ENCODE measurements around the gene EYS. TPM values are rescaled to one million over a fixed set of nuclear protein-coding genes. Genes with fewer than 3 reads are reported as not detected.

Gene EYS
- total and polyA plus RNA-seq, 9 of the 15 experiments (the other 6 are each of a cell fraction or from before 2014, with no cell fraction given), result 0.03 to 0.36 (median 0.10) TPM; not detected in 2

GRCh38 chr6:64973142-64973541, 733.9 kb downstream of the EYS start:
- 5% methylated on average over 2 of the region's 2 CpGs for WGBS (ENCODE audit: insufficient coverage, low coverage, missing lambda C conversion rate)
- Histone ChIP-seq H3K9me3 (replicated peaks; ENCODE audit: control insufficient read depth, insufficient read depth, low read depth, low read length) (no peaks in the 10 kb centered on the region), H2AFZ (ENCODE audit: low read depth, low read length) (no peak overlapping the region), H4K20me1 (replicated peaks; ENCODE audit: control insufficient read depth, insufficient read depth, low read length) (no peaks in the 10 kb centered on the region), H3K27ac (ENCODE audit: extremely low read depth, low read depth, low read length) (no peak overlapping the region), H3K4me2 (ENCODE audit: insufficient read depth, low read length) (no peak overlapping the region), H3K4me3 (no peak overlapping the region), H3K9me1 (ENCODE audit: control insufficient read depth, insufficient read depth, low read length) (no peaks in the 10 kb centered on the region), H3K79me2 (ENCODE audit: control insufficient read depth, insufficient read depth, low read length) (no peaks in the 10 kb centered on the region), H3K9ac (ENCODE audit: insufficient read depth in 1 of 2, low read depth in 2 of 2, low read length in 2 of 2) (no peak overlapping the region), H3K36me3 (ENCODE audit: control insufficient read depth, insufficient read depth, low read length) (no peaks in the 10 kb centered on the region), H3K27me3 (ENCODE audit: control insufficient read depth in 2 of 2, insufficient read depth in 2 of 2, low read length in 2 of 2) (no peaks in the 10 kb centered on the region), H3K4me1 (replicated peaks in 1 of 2; ENCODE audit: control insufficient read depth in 2 of 2, insufficient read depth in 2 of 2, low read length in 2 of 2) (no peaks in the 10 kb centered on the region)
- ChIA-PET CTCF (ENCODE audit: low intra/inter-chr PET ratio) (no interaction called here), POLR2A (no interaction called here)
- intact Hi-C loops (cut with micrococcal nuclease), result no loop called here
- BruUV-seq (replicated peaks), result no TSS peak
- ATAC-seq, result no peak
- in situ Hi-C loops (cut with MboI), result no loop called here
- FAIRE-seq, result no peak
- DNase-seq (ENCODE audit: extremely low read depth in 1 of 4, low spot score in 3 of 4), result no peak
- TF ChIP-seq HMBOX1 (IDR thresholded peaks at IDR 0.05), result no peak
- TF ChIP-seq HNRNPK (IDR thresholded peaks at IDR 0.05; ENCODE audit: low read depth, low read length, poor library complexity, severe bottlenecking), result no peak
- TF ChIP-seq NFRKB (IDR thresholded peaks at IDR 0.05; ENCODE audit: low read depth), result no peak
- no peak for TF ChIP-seq BRD4 (IDR thresholded peaks at IDR 0.05)
- no peak for TF ChIP-seq ZZZ3 (IDR thresholded peaks at IDR 0.05)
- TF ChIP-seq, protein P1, sequence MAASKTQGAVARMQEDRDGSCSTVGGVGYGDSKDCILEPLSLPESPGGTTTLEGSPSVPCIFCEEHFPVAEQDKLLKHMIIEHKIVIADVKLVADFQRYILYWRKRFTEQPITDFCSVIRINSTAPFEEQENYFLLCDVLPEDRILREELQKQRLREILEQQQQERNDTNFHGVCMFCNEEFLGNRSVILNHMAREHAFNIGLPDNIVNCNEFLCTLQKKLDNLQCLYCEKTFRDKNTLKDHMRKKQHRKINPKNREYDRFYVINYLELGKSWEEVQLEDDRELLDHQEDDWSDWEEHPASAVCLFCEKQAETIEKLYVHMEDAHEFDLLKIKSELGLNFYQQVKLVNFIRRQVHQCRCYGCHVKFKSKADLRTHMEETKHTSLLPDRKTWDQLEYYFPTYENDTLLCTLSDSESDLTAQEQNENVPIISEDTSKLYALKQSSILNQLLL (CRISPR knock-in tag; IDR thresholded peaks at IDR 0.05; ENCODE audit: borderline replicate concordance), result no peak
- no peak for TF ChIP-seq ILF3 (IDR thresholded peaks at IDR 0.05; ENCODE audit: borderline replicate concordance)
- no peak for TF ChIP-seq SIN3B (IDR thresholded peaks at IDR 0.05; ENCODE audit: low read depth)
- TF ChIP-seq SMAD2 (IDR thresholded peaks at IDR 0.05; ENCODE audit: low read depth, low read length), result no peak
- no peak for TF ChIP-seq BCL6 (CRISPR knock-in tag; IDR thresholded peaks at IDR 0.05)
- TF ChIP-seq GABPA (tag; conservative IDR thresholded peaks at IDR 0.05; ENCODE audit: low read depth), result no peak
- TF ChIP-seq, protein P2, sequence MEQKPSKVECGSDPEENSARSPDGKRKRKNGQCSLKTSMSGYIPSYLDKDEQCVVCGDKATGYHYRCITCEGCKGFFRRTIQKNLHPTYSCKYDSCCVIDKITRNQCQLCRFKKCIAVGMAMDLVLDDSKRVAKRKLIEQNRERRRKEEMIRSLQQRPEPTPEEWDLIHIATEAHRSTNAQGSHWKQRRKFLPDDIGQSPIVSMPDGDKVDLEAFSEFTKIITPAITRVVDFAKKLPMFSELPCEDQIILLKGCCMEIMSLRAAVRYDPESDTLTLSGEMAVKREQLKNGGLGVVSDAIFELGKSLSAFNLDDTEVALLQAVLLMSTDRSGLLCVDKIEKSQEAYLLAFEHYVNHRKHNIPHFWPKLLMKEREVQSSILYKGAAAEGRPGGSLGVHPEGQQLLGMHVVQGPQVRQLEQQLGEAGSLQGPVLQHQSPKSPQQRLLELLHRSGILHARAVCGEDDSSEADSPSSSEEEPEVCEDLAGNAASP (IDR thresholded peaks at IDR 0.05), result no peak
